ENCODE measurements around the gene CHADL. TPM values are rescaled to one million over a fixed set of nuclear protein-coding genes. Genes with fewer than 3 reads are reported as not detected.

Gene CHADL
- polyA plus RNA-seq, 1 donor (not counting 4 experiments of a cell fraction or from before 2014, with no cell fraction given) = 0.16 TPM

- Histone ChIP-seq H3K27me3 (ENCODE audit: control insufficient read depth, extremely low read depth, insufficient read depth, low read length) (no peaks in the 10 kb centered on the region), H3K79me2 (ENCODE audit: control insufficient read depth, insufficient read depth, low read length) (no peaks in the 10 kb centered on the region), H3K9ac (ENCODE audit: control insufficient read depth, extremely low read depth, insufficient read depth, low read length) (peak overlapping the region; percentile 50), H3K9me3 (ENCODE audit: control insufficient read depth, low read depth, low read length) (no peaks in the 10 kb centered on the region), H3K4me3 (ENCODE audit: control insufficient read depth in 2 of 3, extremely low read depth in 1 of 3, insufficient read depth in 2 of 3, low read depth in 1 of 3, low read length in 3 of 3) (peak overlapping the region in 1 of 3 experiments; percentile 43), H2AFZ (ENCODE audit: control insufficient read depth, low read length) (peak overlapping the region; percentile 30), H3K27ac (ENCODE audit: control insufficient read depth, insufficient read depth, low read length) (no peak overlapping the region), H3K36me3 (ENCODE audit: control insufficient read depth in 2 of 2, extremely low read depth in 1 of 2, insufficient read depth in 2 of 2, low read length in 2 of 2) (no peaks in the 10 kb centered on the region), H3K4me2 (ENCODE audit: control insufficient read depth, extremely low read depth, insufficient read depth, low read depth, low read length) (peak overlapping the region; percentile 73), H4K20me1 (ENCODE audit: control insufficient read depth, extremely low read depth, insufficient read depth, low read length) (no peaks in the 10 kb centered on the region), H3K4me1 (ENCODE audit: control insufficient read depth, extremely low read depth, insufficient read depth, low read length) (peaks cover 16% of the 10 kb centered on the region), H3K9me1 (ENCODE audit: control insufficient read depth, extremely low read depth, insufficient read depth, low read length) (no peaks in the 10 kb centered on the region)
- dilution Hi-C loops (cut with MboI; ENCODE audit: extremely low pct_ligation_motif_present, low sequenced_read_pairs) = no loop called here
- DNase-seq (ENCODE audit: low read depth, low spot score) (no peak), FAIRE-seq (no peak)
- TF ChIP-seq, protein P1, sequence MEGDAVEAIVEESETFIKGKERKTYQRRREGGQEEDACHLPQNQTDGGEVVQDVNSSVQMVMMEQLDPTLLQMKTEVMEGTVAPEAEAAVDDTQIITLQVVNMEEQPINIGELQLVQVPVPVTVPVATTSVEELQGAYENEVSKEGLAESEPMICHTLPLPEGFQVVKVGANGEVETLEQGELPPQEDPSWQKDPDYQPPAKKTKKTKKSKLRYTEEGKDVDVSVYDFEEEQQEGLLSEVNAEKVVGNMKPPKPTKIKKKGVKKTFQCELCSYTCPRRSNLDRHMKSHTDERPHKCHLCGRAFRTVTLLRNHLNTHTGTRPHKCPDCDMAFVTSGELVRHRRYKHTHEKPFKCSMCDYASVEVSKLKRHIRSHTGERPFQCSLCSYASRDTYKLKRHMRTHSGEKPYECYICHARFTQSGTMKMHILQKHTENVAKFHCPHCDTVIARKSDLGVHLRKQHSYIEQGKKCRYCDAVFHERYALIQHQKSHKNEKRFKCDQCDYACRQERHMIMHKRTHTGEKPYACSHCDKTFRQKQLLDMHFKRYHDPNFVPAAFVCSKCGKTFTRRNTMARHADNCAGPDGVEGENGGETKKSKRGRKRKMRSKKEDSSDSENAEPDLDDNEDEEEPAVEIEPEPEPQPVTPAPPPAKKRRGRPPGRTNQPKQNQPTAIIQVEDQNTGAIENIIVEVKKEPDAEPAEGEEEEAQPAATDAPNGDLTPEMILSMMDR (optimal IDR thresholded peaks at IDR 0.05 in 1 of 3, IDR thresholded peaks at IDR 0.05 in 1 of 3, conservative IDR thresholded peaks at IDR 0.05 in 1 of 3; ENCODE audit: extremely low read depth in 1 of 3, insufficient read depth in 2 of 3, low read length in 3 of 3) = no peak
- TF ChIP-seq EZH2 (IDR thresholded peaks at IDR 0.05; ENCODE audit: low read length) = no peak
These were observed 3.6 kb downstream of the CHADL start for GRCh38 chr22:41237036-41237706.

- Histone ChIP-seq H3K36me3 (ENCODE audit: control insufficient read depth in 2 of 2, extremely low read depth in 1 of 2, insufficient read depth in 2 of 2, low read length in 2 of 2) (peaks cover 7 to 10% of the 10 kb centered on the region in 2 experiments), H3K27ac (ENCODE audit: control insufficient read depth, insufficient read depth, low read length) (no peak overlapping the region), H3K4me2 (ENCODE audit: control insufficient read depth, extremely low read depth, insufficient read depth, low read depth, low read length) (no peak overlapping the region), H4K20me1 (ENCODE audit: control insufficient read depth, extremely low read depth, insufficient read depth, low read length) (no peaks in the 10 kb centered on the region), H3K4me1 (ENCODE audit: control insufficient read depth, extremely low read depth, insufficient read depth, low read length) (peaks cover 18% of the 10 kb centered on the region), H3K79me2 (ENCODE audit: control insufficient read depth, insufficient read depth, low read length) (no peaks in the 10 kb centered on the region), H3K9me3 (ENCODE audit: control insufficient read depth, low read depth, low read length) (no peaks in the 10 kb centered on the region), H2AFZ (ENCODE audit: control insufficient read depth, low read length) (no peak overlapping the region), H3K9me1 (ENCODE audit: control insufficient read depth, extremely low read depth, insufficient read depth, low read length) (no peaks in the 10 kb centered on the region), H3K4me3 (ENCODE audit: control insufficient read depth in 2 of 3, extremely low read depth in 1 of 3, insufficient read depth in 2 of 3, low read depth in 1 of 3, low read length in 3 of 3) (no peak overlapping the region), H3K9ac (ENCODE audit: control insufficient read depth, extremely low read depth, insufficient read depth, low read length) (no peak overlapping the region), H3K27me3 (ENCODE audit: control insufficient read depth, extremely low read depth, insufficient read depth, low read length) (no peaks in the 10 kb centered on the region)
- DNase-seq (ENCODE audit: low read depth, low spot score) (no peak), FAIRE-seq (no peak)
- dilution Hi-C loops (cut with MboI; ENCODE audit: extremely low pct_ligation_motif_present, low sequenced_read_pairs) = no loop called here
- TF ChIP-seq EZH2 (IDR thresholded peaks at IDR 0.05; ENCODE audit: low read length) = no peak
- TF ChIP-seq, protein P1 (optimal IDR thresholded peaks at IDR 0.05 in 1 of 3, IDR thresholded peaks at IDR 0.05 in 1 of 3, conservative IDR thresholded peaks at IDR 0.05 in 1 of 3; ENCODE audit: extremely low read depth in 1 of 3, insufficient read depth in 2 of 3, low read length in 3 of 3) = no peak
These were observed 5.7 kb downstream of the CHADL start for GRCh38 chr22:41234815-41235695.
